ENCODE data around the gene GSTT4.
"Not testable (repeated sequence)": the region's sequence is repeated elsewhere in the genome, so short reads cannot be mapped to it uniquely, and the experiment has no call there.

Gene GSTT4

DNA sequence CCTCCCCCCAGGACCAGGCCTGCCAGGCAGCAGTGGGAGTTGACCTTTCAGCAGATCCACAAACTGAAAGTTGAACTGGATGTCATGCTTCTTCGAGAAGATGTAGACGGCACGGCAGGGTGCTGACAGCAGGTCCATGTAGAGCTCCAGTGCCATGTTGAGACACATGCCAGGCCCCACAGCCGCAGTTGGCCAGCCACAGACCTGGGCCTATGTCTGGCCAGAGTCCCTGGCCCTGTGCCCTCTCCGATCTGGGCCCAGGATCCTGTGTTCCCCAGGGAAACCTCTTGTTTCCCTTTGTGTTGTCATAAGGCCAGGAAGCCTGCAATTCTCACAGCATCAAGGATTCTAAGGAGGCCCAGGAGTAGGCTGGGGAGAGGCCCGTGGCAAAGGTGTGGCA is at the start of gene GSTT4:
Gene GSTT4, minus strand, starts transcription at position 253 of the 400 bp plus-strand sequence. Its CDS starts 97 bp downstream, at position 156.
- no peak for DNase-seq (ENCODE audit: low read depth in 2 of 2, low spot score in 1 of 2)

DNA sequence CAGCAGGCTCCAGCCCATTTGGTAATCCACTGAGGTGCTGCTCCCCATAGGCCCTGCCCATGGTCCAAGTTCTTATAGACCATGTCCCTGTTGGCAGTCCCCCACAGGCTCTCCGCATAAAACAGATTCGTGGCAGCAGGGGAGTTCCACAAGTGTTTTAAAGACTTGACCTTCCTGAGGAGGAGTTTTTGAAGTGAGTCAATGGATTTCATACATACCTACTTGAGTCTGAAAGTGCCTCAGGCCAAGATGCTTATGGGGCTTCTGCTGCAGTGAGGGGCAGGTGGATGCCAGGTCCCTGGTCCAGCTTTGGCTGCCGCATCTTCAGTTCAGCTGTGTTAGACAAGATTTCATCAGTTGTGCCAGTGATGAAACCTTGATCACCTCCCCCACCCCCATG is 49.1 kb upstream of the GSTT4 start:
- no peak for DNase-seq (ENCODE audit: low read depth in 2 of 2, low spot score in 1 of 2)

DNA sequence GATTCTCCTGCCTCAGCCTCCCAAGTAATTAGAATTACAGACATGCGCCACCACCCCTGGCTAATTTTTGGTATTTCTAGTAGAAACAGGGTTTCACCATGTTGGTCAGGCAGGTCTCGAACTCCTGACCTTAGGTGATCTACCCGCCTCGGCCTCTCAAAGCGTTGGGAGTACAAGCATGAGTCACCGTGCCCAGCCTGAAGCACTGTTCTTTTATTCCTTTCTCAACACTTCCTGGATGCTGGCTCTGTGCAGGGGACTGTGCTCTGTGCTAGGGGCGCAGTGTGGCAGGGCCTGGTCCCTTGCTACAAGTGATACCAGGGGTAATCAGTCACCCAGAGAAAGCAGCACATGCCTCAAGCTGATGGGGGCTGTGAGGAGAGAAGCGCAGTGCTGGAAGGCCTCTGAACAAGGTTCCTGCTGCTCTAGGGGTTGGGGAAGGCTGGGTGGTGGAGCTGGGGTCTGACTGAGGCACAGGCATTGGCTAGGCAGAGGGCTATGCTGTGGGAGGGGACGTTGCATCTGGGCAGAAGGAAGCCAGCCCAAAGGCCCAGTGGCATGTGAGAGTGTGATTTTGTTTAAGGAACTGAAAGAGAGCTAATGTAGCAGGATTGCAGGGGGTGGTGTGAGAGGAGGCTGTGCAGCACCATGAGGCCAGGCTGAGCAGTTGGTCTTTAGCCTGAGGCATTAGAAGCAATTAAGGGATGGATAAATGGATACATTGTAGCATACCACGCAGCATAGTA is 48.4 kb upstream of the GSTT4 start:
- DNase-seq (ENCODE audit: low read depth in 2 of 2, low spot score in 1 of 2): no peak

DNA sequence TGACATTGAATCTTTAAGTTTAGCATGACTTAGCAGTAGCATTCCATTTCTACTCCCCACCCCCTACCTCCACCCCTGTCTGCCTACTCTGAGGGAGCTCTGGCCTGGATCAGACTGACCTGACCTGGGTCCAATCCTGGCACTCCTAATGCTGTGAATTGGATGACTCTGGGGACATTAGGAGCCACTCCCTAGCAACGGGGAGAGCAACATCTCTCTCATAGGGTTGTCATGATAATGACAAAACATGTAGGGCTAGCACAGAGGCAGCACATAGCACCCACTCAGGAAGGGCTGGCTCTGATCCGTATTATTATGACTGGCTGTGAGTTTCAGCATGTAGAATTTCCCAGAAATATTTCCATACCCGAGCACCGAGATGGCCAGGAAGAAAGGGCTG is 46.3 kb upstream of the GSTT4 start:
- DNase-seq (ENCODE audit: low read depth in 2 of 2, low spot score in 1 of 2): no peak

DNA sequence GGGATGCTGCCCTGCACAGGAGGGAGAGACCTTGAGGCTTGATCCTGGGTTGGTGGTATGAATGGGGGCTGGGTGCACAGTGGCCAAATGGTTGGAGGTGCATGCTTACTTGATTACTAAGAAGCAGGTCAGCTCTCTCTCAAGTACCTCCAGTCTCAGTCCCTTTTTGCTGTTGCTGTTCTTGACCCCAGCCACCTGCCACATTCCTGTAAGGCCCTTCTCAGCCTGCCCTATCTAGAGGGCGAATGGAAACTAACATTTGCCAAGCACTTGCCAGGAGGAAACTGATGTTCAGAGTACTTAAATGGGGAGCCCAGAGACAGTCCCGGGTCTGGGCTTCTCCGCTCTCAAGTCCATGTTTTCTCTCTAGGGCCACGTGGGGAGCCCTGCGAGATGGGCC is 45.8 kb upstream of the GSTT4 start:
- DNase-seq (ENCODE audit: low read depth in 2 of 2, low spot score in 1 of 2): no peak

DNA sequence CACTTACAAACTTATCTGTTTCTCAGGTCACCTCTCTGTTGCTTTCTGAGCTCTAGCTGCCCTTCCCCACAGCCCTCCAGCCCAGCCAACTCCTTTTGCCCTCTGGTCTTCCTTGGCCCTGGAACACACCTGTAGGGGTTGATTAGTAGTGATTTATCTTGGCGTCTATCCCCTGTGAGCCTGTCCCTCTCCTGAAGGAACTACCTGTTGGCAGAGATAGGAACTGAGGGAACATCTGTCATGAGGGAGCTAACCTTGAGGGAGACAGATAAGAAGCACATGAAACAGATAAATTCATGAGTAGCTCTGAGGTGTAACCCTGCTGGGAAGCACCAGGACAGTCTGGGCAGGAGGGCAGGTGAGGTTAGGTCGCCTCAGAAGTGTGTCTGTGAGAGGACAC is 44.7 kb upstream of the GSTT4 start:
- no peak for DNase-seq (ENCODE audit: low read depth in 2 of 2, low spot score in 1 of 2)

DNA sequence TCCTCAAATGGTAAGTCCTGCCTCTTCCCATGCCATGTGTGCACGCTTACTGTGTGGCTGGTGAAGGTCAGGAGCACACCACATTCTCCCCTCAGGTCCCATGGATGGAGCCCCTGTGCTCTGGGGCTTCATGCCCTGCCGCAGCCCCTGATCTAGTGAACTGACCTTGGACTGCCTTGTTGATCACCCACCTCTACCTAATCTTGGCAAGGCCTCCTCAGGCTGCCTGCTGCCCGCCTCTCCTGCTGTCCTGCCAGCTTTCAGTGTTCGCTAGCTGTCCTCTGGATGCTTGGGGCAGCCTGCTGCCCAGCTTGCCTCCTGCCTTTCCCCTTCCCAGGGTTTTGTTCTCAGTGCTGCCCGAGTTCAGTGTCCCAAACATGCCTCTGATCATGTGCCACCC is 44.0 kb upstream of the GSTT4 start:
- DNase-seq (ENCODE audit: low read depth in 2 of 2, low spot score in 1 of 2): no peak

DNA sequence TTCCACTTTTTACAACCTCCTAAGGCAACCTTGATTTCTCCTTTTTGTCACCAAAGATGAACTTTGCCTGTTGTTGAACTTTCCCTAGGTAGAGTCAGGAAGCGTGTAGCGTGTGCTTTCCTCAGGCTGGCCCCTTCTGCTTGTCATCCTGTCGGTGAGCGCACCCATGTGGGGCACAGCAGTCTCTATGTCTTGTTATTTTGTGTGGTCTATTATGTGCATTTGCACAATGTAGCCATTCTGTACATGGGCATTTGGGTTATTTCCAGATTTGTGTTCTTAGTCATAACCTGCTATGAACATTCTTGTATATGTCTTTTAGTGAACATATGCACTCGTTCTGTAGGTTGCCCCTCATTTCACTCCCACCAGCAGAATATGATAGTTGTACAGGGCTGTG is 40.8 kb upstream of the GSTT4 start:
- no peak for DNase-seq (ENCODE audit: low read depth in 2 of 2, low spot score in 1 of 2)

DNA sequence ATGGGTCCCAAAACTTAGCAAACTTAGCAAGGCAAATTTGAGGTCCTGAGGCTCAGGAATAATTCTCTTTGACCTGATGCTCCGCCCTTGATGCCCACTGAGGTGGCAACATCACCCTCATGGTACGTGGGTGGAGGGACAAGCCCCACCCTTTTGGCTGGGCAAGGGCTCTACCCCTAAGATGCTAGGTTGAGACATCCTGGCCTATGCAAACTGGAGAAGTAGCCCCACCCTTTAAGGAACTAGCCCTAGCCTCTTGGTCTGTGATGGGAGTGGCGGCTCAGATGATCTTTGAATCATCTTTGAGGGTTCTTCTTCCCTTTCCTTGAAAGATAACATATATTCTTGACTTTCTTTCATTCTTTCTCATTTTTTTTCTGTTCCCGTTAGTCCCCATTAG is 38.7 kb upstream of the GSTT4 start:
- DNase-seq (ENCODE audit: low read depth in 2 of 2, low spot score in 1 of 2): no peak

DNA sequence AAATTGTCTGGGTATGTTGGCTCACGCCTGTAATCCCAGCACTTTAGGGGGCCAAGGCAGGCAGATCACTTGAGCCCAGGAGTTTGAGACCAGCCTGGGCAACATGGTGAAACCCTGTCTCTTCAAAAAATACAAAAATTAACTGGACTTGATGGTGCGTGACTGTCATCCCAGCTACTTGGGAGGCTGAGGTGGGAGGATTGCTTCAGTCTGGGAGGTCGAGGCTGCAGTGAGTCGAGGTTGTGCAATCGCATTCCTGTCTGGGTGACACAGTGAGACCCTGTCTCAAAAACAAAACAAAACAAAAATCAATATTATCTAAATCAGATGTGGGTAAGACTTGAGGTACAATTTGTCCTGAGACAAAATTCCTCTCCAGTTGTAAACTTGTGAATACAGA is 38.2 kb upstream of the GSTT4 start:
- DNase-seq (ENCODE audit: low read depth in 2 of 2, low spot score in 1 of 2): not testable (repeated sequence)

DNA sequence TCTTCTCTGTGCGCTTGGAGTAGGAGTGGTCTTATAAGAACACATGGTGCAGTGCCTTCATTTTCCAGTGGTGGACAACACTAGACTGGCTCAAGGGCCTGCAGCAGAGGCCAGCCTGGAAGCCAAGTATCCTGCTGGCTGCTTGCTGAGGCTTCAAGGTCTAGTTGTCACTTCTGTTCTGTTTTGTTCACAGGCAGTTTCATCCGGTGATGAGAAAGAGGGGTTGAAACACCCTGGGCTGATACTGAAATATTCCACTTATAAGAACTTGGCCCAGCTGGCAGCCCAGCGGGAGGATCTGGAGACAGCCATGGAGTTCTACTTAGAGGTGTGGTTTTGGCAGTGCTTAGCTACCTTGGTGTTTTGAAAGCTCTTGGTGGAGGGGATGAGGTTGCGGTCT is 35.7 kb upstream of the GSTT4 start:
- no peak for DNase-seq (ENCODE audit: low read depth in 2 of 2, low spot score in 1 of 2)

DNA sequence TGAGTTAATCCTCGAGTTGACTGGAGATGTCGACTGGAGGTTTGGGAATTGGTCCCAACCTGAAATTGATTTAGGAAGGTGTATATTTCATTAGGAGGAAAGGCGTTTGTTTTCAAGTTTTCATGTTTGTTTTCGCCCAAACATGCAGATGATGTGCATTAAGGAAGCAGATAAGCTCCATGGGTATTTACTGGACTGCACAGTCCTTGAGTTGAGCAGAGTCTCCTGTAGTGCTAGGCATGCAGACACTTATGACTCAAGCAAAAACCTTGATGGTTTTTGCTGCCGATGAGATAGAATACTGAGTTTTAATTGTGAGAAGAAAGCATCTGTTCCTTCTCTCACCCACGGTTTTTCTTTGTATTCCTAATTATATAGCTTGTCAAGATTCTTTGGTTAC is 33.8 kb upstream of the GSTT4 start:
- DNase-seq (ENCODE audit: low read depth in 2 of 2, low spot score in 1 of 2): no peak

DNA sequence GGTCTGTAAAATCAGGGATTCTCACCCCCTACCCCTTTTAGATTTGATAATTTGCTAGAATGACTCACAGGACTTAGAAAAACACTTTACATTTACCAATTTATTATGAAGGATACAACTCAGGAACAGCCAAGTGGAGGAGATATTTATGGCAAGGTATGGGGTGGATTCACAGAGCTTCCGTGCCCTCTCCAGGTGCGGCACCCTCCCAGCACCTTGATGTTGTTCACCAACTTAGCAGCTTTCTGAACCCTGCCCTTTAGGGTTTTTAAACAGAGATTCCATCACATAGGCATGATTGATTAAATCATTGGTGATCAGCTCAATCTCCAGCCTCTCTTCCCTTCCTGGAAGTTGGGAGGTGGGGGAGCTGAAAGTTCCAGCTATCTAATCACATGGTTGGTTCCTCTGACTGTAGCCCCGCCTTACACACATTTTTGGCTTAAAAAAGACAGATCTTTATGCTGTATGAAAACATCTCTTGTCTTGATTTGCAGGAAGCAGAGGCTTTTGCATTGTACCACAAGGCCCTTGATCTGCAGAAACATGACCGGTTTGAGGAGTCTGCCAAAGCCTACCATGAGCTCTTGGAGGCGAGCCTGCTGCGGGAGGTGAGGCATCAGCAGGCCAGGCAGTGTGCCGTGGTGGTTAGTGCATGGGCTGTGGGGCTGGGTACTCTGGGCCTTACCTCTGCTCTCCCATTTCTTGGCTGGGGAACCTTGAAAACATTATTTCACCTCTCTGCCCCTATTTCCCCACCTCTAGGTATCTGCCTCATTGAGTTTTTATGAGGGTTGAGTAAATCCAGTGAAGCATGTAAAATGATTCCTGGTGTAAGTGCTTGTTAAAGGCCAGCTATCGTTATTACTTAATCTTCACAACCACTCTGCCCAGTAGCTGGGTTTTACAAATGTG is 32.9 kb upstream of the GSTT4 start:
- no peak for DNase-seq (ENCODE audit: low read depth in 2 of 2, low spot score in 1 of 2)

DNA sequence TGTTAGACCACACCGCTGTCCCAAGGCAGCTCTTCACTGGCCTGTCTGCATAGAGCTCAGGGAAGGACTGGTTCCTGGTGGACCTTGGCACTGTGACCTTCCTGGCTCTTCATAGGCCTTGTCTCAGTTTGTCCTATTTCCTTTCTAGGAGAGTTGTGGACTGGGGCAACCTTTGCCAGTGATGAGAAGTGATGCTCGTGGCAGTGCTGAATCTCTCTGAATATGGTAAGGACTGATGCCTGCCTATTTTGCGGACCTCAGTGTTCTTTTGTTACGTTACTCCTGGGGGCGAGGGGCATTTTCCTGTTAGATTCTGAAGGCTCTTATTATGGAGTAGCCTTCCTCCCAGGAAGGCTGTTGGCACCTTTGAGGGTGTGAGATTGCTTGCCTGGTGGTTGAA is 30.0 kb upstream of the GSTT4 start:
- no peak for DNase-seq (ENCODE audit: low read depth in 2 of 2, low spot score in 1 of 2)

DNA sequence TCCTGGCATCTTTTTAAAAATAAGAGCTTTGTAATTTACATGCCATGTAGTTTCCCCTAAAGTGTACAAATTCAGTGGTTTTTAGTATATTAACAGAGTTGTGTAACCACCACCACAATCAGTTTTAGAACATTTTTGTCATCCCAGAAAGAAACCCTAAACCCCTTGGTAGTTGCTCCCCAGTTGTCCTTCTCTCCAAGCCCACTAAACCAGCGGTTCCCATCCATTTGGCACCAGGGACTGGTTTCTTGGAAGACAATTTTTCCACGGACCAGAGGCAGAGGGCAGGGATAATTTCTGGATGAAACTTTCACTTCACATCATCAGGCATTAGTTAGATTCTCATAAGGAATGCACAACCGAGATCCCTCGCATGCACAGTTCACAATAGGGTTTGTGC is 28.5 kb upstream of the GSTT4 start:
- DNase-seq (ENCODE audit: low read depth in 2 of 2, low spot score in 1 of 2): no peak

DNA sequence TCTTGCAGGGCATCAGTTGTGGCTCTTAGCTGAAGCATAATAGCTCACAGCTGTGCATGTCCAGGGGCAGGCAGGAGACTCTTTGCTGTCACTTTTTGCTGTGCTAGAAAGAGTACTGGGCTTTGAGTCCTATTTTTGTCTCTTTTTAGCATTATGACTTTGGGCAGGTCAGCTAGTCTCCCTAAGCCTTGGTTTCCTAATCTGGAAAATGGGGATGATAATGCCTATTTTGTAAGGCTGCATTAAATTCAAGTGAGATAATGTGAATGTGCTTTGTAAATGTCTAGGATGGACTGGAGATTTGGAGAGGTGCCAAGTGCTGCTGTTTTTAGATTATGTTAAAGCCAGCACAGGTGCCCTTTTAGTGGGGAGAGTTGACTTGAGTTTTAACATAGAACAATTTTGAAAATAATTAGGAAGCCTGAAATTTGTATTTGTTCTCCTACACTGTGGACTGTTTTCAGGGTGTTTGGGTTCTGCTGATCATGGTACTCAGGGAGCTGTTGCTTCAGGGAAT is 25.0 kb upstream of the GSTT4 start:
- DNase-seq (ENCODE audit: low read depth in 2 of 2, low spot score in 1 of 2): no peak

DNA sequence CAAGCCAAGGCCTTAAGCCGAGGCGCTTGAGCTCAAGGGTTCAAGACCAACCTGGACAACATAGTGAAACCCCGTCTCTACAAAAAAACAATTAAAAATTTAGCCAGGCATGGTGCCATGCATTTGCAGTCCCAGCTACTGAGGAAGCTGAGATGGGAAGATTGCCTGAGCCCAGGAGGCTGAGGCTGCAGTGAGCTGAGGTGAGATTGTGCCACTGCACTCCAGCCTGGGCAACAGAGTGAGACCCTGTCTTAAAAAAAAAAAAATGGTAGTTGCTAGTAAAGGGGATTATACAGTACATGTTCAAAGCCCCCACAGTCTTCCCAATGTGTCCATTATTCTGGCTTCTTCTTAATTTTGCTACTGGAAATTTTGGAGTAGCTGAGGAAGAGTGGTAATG is 24.1 kb upstream of the GSTT4 start:
- DNase-seq (ENCODE audit: low read depth in 2 of 2, low spot score in 1 of 2): no peak

DNA sequence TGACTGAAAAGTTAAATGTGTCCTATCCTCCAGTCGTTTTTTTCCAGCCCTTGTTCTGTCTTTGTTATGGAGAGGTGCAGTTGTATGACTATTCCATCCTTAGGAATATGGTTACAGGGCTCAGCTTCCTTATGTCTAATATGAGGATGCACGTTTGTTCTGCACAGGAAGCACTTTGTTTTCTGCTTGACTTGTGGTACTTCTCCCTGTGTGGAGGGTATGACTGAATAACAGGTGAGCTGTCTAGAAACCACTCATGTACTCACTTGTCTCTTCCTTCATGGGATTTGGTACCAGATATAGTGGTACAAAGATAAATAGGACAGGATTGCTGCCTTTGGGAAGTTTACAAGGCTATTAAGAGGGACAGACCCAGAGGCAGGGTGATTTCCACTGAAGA is 23.3 kb upstream of the GSTT4 start:
- DNase-seq (ENCODE audit: low read depth in 2 of 2, low spot score in 1 of 2): no peak

DNA sequence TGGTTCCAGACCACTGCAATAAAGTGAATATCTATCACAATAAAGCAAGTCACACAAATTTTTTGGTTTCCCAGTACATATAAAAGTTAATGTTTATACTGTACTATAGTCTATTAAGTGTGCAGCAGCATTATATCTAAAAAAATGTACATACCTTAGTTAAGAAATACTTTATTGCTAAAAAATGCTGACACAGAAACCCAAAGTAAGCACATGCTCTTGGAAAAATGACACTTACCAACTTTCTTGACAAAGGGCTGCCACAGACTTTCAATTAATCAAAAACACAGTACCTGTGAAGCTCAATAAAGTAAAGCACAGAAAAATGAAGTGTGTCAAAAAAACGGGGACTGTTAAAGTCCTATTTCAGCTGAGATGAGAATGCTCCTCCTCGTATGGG is 22.7 kb upstream of the GSTT4 start:
- no peak for DNase-seq (ENCODE audit: low read depth in 2 of 2, low spot score in 1 of 2)

DNA sequence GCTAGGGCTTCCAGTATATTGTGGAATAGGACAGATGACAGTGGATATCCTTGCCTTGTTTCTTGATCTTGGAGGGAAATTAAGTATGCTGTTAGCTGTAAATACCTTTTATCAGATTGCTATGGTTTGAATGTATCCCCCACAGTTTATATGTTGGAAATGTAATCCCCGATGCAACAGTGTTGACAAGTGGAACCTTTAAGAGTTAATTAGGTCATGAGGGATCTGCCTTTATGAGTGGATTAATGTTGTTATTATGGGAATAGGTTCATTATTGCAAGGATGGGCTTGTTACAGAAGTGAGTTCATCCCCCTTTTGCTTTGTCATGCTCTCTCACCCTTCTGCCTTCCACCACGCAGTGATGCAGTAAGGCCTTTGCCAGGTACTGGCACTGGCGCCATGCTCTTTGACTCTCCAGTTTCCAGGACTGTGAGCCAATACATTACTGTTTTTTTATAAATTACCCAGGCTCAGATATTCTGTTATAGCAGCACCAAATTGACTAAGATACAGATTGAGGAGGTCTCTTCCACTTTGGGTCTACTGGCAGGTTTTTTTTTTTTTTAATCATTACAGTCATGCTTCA is 22.2 kb upstream of the GSTT4 start:
- DNase-seq (ENCODE audit: low read depth in 2 of 2, low spot score in 1 of 2): no peak

DNA sequence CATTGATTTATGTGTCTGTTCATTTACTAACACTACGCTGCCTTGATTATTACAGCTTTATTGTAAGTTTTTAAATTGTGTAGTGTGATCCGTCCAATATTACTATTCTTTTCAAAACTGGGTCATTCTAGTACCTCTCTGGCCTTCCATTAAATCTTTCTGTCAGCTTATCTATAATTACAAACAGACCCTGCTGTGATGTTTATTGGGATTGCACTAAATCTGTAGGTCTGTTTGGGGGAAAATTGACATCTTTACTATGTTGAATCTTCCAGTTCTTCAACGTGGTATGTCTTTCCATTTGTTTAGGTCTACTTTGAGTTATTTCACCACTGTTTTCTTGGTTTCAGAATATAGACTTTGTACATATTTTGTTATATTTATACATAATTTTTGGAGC is 21.5 kb upstream of the GSTT4 start:
- no peak for DNase-seq (ENCODE audit: low read depth in 2 of 2, low spot score in 1 of 2)

DNA sequence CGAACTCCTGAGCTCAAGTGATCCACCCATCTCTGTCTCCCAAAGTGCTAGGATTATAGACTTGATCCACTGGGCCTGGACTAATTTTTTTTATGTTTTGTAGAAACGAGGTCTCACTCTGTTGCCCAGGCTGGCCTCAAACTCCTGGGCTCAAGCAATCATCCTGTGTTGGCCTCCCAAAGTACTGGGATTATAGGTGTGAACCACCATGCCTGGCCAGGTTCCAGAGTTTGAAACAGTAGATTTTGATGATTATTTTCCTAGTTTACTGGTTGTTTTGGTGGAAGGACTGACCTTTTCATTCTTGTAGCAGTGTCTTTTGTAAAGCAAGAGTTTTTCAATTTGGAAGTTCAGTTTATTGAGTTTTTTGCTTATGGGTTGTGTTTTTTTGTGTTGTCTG is 20.8 kb upstream of the GSTT4 start:
- no peak for DNase-seq (ENCODE audit: low read depth in 2 of 2, low spot score in 1 of 2)

Measured in stimulated activated CD8-positive, alpha-beta memory T cell treated with anti-CD3 and anti-CD28 coated beads, Interleukin-4, amount 100 ng/mL, for 4 hours (primary cell).